Tibial nerve (tissue), 3 donors: ENCODE measurements around the gene MTHFD1L.

Experiments
- POLR2A ChIP-seq, 2 donors: fragments of 450-650 bp; IDR thresholded peaks; one replicate each; pipeline ENCODE4 v1.6.1; 2017; ENCODE audit warnings: antibody characterized with exemption in 2 of 2, mild to moderate bottlenecking in 2 of 2, moderate library complexity in 2 of 2
- TF ChIP-seq, protein P1 (sequence below), 5 experiments: fragments of 200-600 bp in 3 of 5; fragments of 450-650 bp in 2 of 5; sonication (generic) in 3 of 5; IDR thresholded peaks; one replicate each; pipeline ENCODE4 v1.5.1; 2016 to 2019; ENCODE audit warnings: antibody characterized with exemption in 5 of 5, mild to moderate bottlenecking in 3 of 5, moderate library complexity in 2 of 5

DNA sequence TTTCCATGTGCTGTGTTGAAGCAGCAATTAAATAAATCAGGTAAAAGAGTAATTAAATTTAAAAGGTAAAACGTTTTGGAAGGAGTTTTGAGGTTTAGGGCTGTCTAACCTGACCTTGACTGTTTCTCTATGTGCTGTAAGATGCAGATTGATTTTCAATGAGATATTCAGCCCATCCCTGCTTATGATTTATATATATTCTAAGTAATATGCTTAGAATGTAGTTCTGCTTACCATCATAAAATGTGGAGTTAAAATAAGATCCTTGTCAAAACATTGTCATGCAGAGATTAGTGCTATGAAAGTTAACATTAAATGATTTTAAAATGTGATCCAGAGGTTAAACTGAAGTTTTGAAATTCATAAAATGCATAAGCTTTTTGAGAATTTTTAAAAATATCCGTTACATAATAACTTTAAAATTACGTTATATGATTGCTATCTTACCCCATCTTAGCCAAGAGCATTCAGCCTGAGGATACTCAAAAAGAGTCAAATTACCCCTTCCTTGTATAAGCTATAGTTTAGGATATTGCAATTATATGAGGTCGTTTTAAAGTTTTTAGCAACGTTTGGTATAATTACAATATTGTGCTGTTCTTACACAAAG is 122.5 kb downstream of the MTHFD1L start:
- TF ChIP-seq, protein P1, sequence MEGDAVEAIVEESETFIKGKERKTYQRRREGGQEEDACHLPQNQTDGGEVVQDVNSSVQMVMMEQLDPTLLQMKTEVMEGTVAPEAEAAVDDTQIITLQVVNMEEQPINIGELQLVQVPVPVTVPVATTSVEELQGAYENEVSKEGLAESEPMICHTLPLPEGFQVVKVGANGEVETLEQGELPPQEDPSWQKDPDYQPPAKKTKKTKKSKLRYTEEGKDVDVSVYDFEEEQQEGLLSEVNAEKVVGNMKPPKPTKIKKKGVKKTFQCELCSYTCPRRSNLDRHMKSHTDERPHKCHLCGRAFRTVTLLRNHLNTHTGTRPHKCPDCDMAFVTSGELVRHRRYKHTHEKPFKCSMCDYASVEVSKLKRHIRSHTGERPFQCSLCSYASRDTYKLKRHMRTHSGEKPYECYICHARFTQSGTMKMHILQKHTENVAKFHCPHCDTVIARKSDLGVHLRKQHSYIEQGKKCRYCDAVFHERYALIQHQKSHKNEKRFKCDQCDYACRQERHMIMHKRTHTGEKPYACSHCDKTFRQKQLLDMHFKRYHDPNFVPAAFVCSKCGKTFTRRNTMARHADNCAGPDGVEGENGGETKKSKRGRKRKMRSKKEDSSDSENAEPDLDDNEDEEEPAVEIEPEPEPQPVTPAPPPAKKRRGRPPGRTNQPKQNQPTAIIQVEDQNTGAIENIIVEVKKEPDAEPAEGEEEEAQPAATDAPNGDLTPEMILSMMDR (IDR thresholded peaks at IDR 0.05) = no peak
- TF ChIP-seq POLR2A (IDR thresholded peaks at IDR 0.05) = no peak
